ENCODE measurements around the gene IL16. TPM values are rescaled to one million over a fixed set of nuclear protein-coding genes. Genes with fewer than 3 reads are reported as not detected.

The IL16 gene
- total and polyA plus RNA-seq, 9 of the 15 experiments (the other 6 are each of a cell fraction or from before 2014, with no cell fraction given) = 1.4 to 18.8 (median 10.6) TPM

DNA sequence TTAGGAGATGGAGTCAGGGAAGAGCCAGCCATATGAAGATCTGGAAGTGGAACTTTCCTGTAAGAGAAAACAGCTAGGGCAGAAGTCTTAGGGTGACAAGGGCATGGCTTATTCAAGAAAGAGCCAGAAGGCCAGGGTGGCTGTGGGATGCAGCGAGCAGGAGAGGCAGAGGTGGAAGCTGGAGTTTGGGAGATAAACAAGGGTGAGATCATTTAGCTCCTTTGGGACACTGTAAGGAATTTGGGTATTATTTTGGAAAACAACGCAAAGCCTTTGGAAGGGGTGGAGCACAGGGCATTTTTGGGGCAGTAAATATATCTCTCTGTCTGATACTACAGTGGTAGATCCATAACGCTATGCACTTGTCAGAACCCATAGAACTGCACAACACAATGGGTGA lies 5.0 kb upstream of the IL16 start:
- Histone ChIP-seq H3K9ac (ENCODE audit: insufficient read depth in 1 of 2, low read depth in 2 of 2, low read length in 2 of 2) (no peak overlapping the region), H3K27me3 (ENCODE audit: control insufficient read depth in 2 of 2, insufficient read depth in 2 of 2, low read length in 2 of 2) (no peaks in the 10 kb centered on the region), H3K4me1 (replicated peaks in 1 of 2; ENCODE audit: control insufficient read depth in 2 of 2, insufficient read depth in 2 of 2, low read length in 2 of 2) (no peaks in the 10 kb centered on the region), H3K79me2 (ENCODE audit: control insufficient read depth, insufficient read depth, low read length) (no peaks in the 10 kb centered on the region), H4K20me1 (replicated peaks; ENCODE audit: control insufficient read depth, insufficient read depth, low read length) (no peaks in the 10 kb centered on the region; the same call in 1 of the 2 replicates), H3K36me3 (ENCODE audit: control insufficient read depth, insufficient read depth, low read length) (no peaks in the 10 kb centered on the region; the same call in 2 of the 3 replicates), H3K4me2 (ENCODE audit: insufficient read depth, low read length) (no peak overlapping the region), H3K27ac (ENCODE audit: extremely low read depth, low read depth, low read length) (no peak overlapping the region), H3K4me3 (no peak overlapping the region), H3K9me3 (replicated peaks; ENCODE audit: control insufficient read depth, insufficient read depth, low read depth, low read length) (no peaks in the 10 kb centered on the region), H2AFZ (ENCODE audit: low read depth, low read length) (no peak overlapping the region), H3K9me1 (ENCODE audit: control insufficient read depth, insufficient read depth, low read length) (no peaks in the 10 kb centered on the region)
- ChIA-PET CTCF (ENCODE audit: low intra/inter-chr PET ratio) (no interaction called here), POLR2A (interaction anchor here (0.9 to 1.2 kb wide), 2 partner anchors 9 to 42 kb away, joined by 3 to 4 read pairs; no protein-coding TSS in a partner anchor)
- DNase-seq (ENCODE audit: extremely low read depth in 1 of 4, low spot score in 3 of 4) (no peak), ATAC-seq (no peak), FAIRE-seq (no peak)
- 72% methylated on average over 3 of the region's 3 CpGs for WGBS (ENCODE audit: insufficient coverage, low coverage, missing lambda C conversion rate)
- TF ChIP-seq LARP7 (IDR thresholded peaks at IDR 0.05) (no peak), STAG1 (CRISPR knock-in tag; IDR thresholded peaks at IDR 0.05; ENCODE audit: borderline replicate concordance) (no peak), TAL1 (IDR thresholded peaks at IDR 0.05) (no peak)
- no TSS peak for BruUV-seq (replicated peaks)
- in situ Hi-C loops (cut with MboI) = no loop called here
- intact Hi-C loops (cut with micrococcal nuclease) = no loop called here

DNA sequence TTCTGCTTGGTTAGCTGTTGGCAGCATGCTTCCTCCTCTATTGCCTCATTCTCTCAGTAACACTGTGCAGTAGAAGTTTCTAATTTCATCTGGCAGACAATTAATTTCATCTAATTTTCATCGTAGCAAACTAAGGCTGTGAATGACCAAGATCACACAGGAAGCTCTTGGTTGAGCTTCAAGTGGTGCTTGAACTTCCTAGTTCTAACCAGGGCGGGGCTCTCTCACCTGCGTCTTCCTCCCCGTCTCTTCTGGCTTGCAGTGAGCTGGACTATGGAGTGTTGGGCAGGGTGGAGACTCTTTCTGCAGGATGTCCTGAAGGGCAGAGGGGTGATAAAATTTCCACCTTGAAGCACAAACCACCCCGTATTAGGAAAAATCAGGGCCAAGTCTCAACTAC lies 2.0 kb upstream of the IL16 start:
- POLR2A ChIA-PET = no interaction called here
- H2AFZ ChIP-seq (ENCODE audit: low read depth, low read length) = no peak overlapping the region
- H3K9me3 ChIP-seq (replicated peaks; ENCODE audit: control insufficient read depth, insufficient read depth, low read depth, low read length) = no peaks in the 10 kb centered on the region
- H3K4me2 ChIP-seq (ENCODE audit: insufficient read depth, low read length) = no peak overlapping the region
- H3K27ac ChIP-seq (ENCODE audit: extremely low read depth, low read depth, low read length) = no peak overlapping the region
- peak; percentile 47; the same call in 2 of the 3 replicates for ATAC-seq
- H3K4me1 ChIP-seq (replicated peaks in 1 of 2; ENCODE audit: control insufficient read depth in 2 of 2, insufficient read depth in 2 of 2, low read length in 2 of 2) = no peaks in the 10 kb centered on the region
- FAIRE-seq = peak; percentile 65
- BruUV-seq (replicated peaks) = no TSS peak
- no peak overlapping the region for H3K9ac ChIP-seq (ENCODE audit: insufficient read depth in 1 of 2, low read depth in 2 of 2, low read length in 2 of 2)
- in situ Hi-C loops (cut with MboI) (no loop called here), intact Hi-C loops (cut with micrococcal nuclease) (no loop called here)
- H3K27me3 ChIP-seq (ENCODE audit: control insufficient read depth in 2 of 2, insufficient read depth in 2 of 2, low read length in 2 of 2) = no peaks in the 10 kb centered on the region
- no peak for DNase-seq (ENCODE audit: extremely low read depth in 1 of 4, low spot score in 3 of 4)
- no peak for TF ChIP-seq CBFA2T3 (IDR thresholded peaks at IDR 0.05)
- no peak for TF ChIP-seq PHTF2 (CRISPR knock-in tag; IDR thresholded peaks at IDR 0.05)
- TF ChIP-seq TEAD4 (IDR thresholded peaks at IDR 0.05; ENCODE audit: low read length) = no peak
- no peak for TF ChIP-seq TEAD4 (CRISPR knock-in tag; IDR thresholded peaks at IDR 0.05; ENCODE audit: borderline replicate concordance)
- WGBS (ENCODE audit: insufficient coverage, low coverage, missing lambda C conversion rate) = 44% methylated on average over 5 of the region's 5 CpGs
- H4K20me1 ChIP-seq (replicated peaks; ENCODE audit: control insufficient read depth, insufficient read depth, low read length) = no peaks in the 10 kb centered on the region
- H3K9me1 ChIP-seq (ENCODE audit: control insufficient read depth, insufficient read depth, low read length) = no peaks in the 10 kb centered on the region
- no peaks in the 10 kb centered on the region for H3K79me2 ChIP-seq (ENCODE audit: control insufficient read depth, insufficient read depth, low read length)
- CTCF ChIA-PET (ENCODE audit: low intra/inter-chr PET ratio) = no interaction called here
- H3K4me3 ChIP-seq = no peak overlapping the region
- H3K36me3 ChIP-seq (ENCODE audit: control insufficient read depth, insufficient read depth, low read length) = no peaks in the 10 kb centered on the region
